HepG2 (cell line): ENCODE results near the gene SPON1. TPM values are rescaled to one million over a fixed set of nuclear protein-coding genes. Genes with fewer than 3 reads are reported as not detected.

Experiments used
- ATAC-seq: fragments of 200-7000 bp; cut with Tn5 transposase; 3 replicates; pipeline ENCODE4 v1.9.1; 2020; ENCODE audit warnings: mild to moderate bottlenecking, moderate library complexity
- BruUV-seq: library from RNA; stranded (reverse); fragments of 400-500 nt; replicated peaks from 2 replicates; lab custom pipeline; 2021; lab: Mats Ljungman, UMichigan
- CTCF ChIA-PET: fragments of 300-600 bp; formaldehyde crosslinking; extraction: SDS; loops from one replicate; lab custom pipeline; 2021; ENCODE audit warnings: low total read pairs, inconsistent platforms, low intra/inter-chr PET ratio; lab: Yijun Ruan, JAX
- POLR2A ChIA-PET: fragments of 350-600 bp; sonication (Branson Sonifier 250); formaldehyde crosslinking; loops from one replicate; lab custom pipeline; 2020; ENCODE audit warnings: antibody characterized with exemption, inconsistent platforms; lab: Yijun Ruan, JAX
- DNase-seq: peaks from one replicate; pipeline ENCODE4 v3.0.0-alpha.2; 2015; ENCODE audit warnings: low spot score
- FAIRE-seq: peaks from 3 replicates; lab custom pipeline; 2011; peaks lifted over from hg19 to GRCh38; lab: Jason Lieb, UNC
- H2AFZ ChIP-seq: one replicate; pipeline ENCODE4 v1.6.1; 2011; ENCODE audit warnings: low read length, inconsistent platforms
- H3K27ac ChIP-seq: fragments of 300-600 bp; 3 replicates; pipeline ENCODE4 v1.8.0; 2011; ENCODE audit warnings: mixed run types, mild to moderate bottlenecking, mixed read lengths, low read length, inconsistent platforms; ENCODE audit not compliant: insufficient read depth; ENCODE audit errors: extremely low read length
- H3K27me3 ChIP-seq, 2 experiments: fragments of 200-600 bp in 1 of 2; 2 replicates in 1 of 2; 3 replicates in 1 of 2; pipeline versions ENCODE4 v1.6.0 to v1.8.0; 2011; ENCODE audit warnings: low read length in 2 of 2, mild to moderate bottlenecking in 2 of 2, moderate library complexity in 2 of 2, inconsistent platforms in 1 of 2; ENCODE audit not compliant: insufficient read depth in 2 of 2, control insufficient read depth in 1 of 2
- H3K36me3 ChIP-seq, 2 experiments: fragments of 200-600 bp in 1 of 2; replicated peaks in 1 of 2; 2 replicates in 1 of 2; 3 replicates in 1 of 2; pipeline versions ENCODE4 v1.5.1 to v1.8.0; 2011; ENCODE audit warnings: low read length in 2 of 2, inconsistent platforms in 1 of 2; ENCODE audit not compliant: insufficient read depth in 2 of 2, control insufficient read depth in 1 of 2
- H3K4me1 ChIP-seq: 2 replicates; pipeline ENCODE4 v1.5.1; 2012; ENCODE audit warnings: low read length, inconsistent platforms; ENCODE audit not compliant: insufficient read depth
- H3K4me2 ChIP-seq: 2 replicates; pipeline ENCODE4 v1.6.0; 2011; ENCODE audit warnings: low read depth, low read length, inconsistent platforms
- H3K4me3 ChIP-seq, 3 experiments: fragments of 200-600 bp in 1 of 3; sonication (generic), shearing (Covaris generic) in 1 of 3; replicated peaks in 1 of 3; 2 replicates each; pipeline ENCODE4 v1.5.1; 2011 to 2016; ENCODE audit warnings: low read length in 3 of 3, inconsistent platforms in 2 of 3, low read depth in 2 of 3, mild to moderate bottlenecking in 2 of 3, control low read depth in 1 of 3, mixed read lengths in 1 of 3; ENCODE audit not compliant: insufficient read depth in 1 of 3
- H3K79me2 ChIP-seq: one replicate; pipeline ENCODE4 v1.6.1; 2011; ENCODE audit warnings: low read length, inconsistent platforms; ENCODE audit not compliant: insufficient read depth
- H3K9ac ChIP-seq: 2 replicates; pipeline ENCODE4 v1.6.0; 2011; ENCODE audit warnings: mild to moderate bottlenecking, low read depth, low read length, inconsistent platforms; ENCODE audit not compliant: insufficient read depth
- H3K9me3 ChIP-seq: 2 replicates; pipeline ENCODE4 v1.5.1; 2012; ENCODE audit warnings: mild to moderate bottlenecking, low read length
- H4K20me1 ChIP-seq: 2 replicates; pipeline ENCODE4 v1.6.0; 2011; ENCODE audit warnings: inconsistent platforms, mild to moderate bottlenecking, low read length, moderate library complexity; ENCODE audit not compliant: insufficient read depth
- EZH2 ChIP-seq: conservative IDR thresholded peaks from 2 replicates; pipeline ENCODE4 v1.6.1; 2012; ENCODE audit warnings: mild to moderate bottlenecking, low read depth, low read length, moderate library complexity
- GATAD2A ChIP-seq: IDR thresholded peaks from 2 replicates; pipeline ENCODE4 v1.6.1; 2016
- HOXA7 ChIP-seq: sonication (generic); formaldehyde crosslinking; IDR thresholded peaks from 2 replicates; pipeline ENCODE4 v1.8.1; 2022; ENCODE audit warnings: mild to moderate bottlenecking, missing genetic modification reagents, moderate library complexity
- SMAD3 ChIP-seq: sonication (generic); formaldehyde crosslinking; IDR thresholded peaks from 2 replicates; pipeline ENCODE4 v1.4.0; 2020; ENCODE audit warnings: missing genetic modification reagents
- ZFP36L2 ChIP-seq: sonication (generic); formaldehyde crosslinking; IDR thresholded peaks from 2 replicates; pipeline ENCODE4 v1.4.0; 2020; ENCODE audit warnings: missing genetic modification reagents
- ZNF652 ChIP-seq: IDR thresholded peaks from 2 replicates; pipeline ENCODE4 v1.6.1; 2016; ENCODE audit warnings: low read depth, borderline replicate concordance
- WGBS: methylation state at CpG from one replicate; pipeline ENCODE4 v1.1.6; 2017; ENCODE audit warnings: low lambda C conversion rate; 5-methylcytosine and 5-hydroxymethylcytosine counted together
- in situ Hi-C: cut with HindIII; loops from 2 replicates; pipeline ENCODE4 v1.10.0; 2017; ENCODE audit warnings: low pct_unique_long_range_greater_than_20kb; ENCODE audit not compliant: extremely low pct_ligation_motif_present
- intact Hi-C: fragments of 100-400 bp; cut with micrococcal nuclease; formaldehyde crosslinking; loops from one replicate; pipeline ENCODE4 v1.10.0; 2022; ENCODE audit not compliant: unreplicated experiment
- polyA plus RNA-seq, 8 experiments: library from polyadenylated mRNA; depleted of rRNA in 3 of 8; stranded (reverse) in 7 of 8; unstranded in 1 of 8; fragments of >200 nt; fragmentation: Illumina TruSeq in 4 of 8; extraction: Trizol in 4 of 8; gene quantifications; 2 replicates each; pipeline versions ENCODE4 v1.2.1 to v1.2.3, GENCODE V29; 2011 to 2016; ENCODE audit warnings: low read depth in 4 of 8, missing spikeins in 1 of 8, mixed read lengths in 1 of 8; ENCODE audit not compliant: insufficient read depth in 1 of 8
- total RNA-seq, 5 experiments: library from RNA; depleted of rRNA; stranded (reverse); fragments of >200 nt; fragmentation: Illumina TruSeq; extraction: Trizol; gene quantifications; 2 replicates each; pipeline ENCODE4 v1.2.3, GENCODE V29; 2016; ENCODE audit warnings: low read depth in 1 of 5
- TF ChIP-seq, protein P1 (sequence below): sonication (generic); formaldehyde crosslinking; IDR thresholded peaks from 2 replicates; pipeline ENCODE4 v1.5.1; 2020; ENCODE audit warnings: mild to moderate bottlenecking, missing genetic modification reagents, moderate library complexity
- TF ChIP-seq, protein P2 (sequence below): sonication (generic); formaldehyde crosslinking; IDR thresholded peaks from 2 replicates; pipeline ENCODE4 v1.5.1; 2020; ENCODE audit warnings: mild to moderate bottlenecking, missing genetic modification reagents, moderate library complexity
- TF ChIP-seq, protein P3 (sequence below): sonication (generic); formaldehyde crosslinking; conservative IDR thresholded peaks from 2 replicates; pipeline ENCODE4 v1.4.0; 2020; ENCODE audit warnings: missing genetic modification reagents

Gene SPON1
- total and polyA plus RNA-seq, 2 of the 13 experiments (the other 11 are each of a cell fraction or from before 2014, with no cell fraction given), result not detected

DNA sequence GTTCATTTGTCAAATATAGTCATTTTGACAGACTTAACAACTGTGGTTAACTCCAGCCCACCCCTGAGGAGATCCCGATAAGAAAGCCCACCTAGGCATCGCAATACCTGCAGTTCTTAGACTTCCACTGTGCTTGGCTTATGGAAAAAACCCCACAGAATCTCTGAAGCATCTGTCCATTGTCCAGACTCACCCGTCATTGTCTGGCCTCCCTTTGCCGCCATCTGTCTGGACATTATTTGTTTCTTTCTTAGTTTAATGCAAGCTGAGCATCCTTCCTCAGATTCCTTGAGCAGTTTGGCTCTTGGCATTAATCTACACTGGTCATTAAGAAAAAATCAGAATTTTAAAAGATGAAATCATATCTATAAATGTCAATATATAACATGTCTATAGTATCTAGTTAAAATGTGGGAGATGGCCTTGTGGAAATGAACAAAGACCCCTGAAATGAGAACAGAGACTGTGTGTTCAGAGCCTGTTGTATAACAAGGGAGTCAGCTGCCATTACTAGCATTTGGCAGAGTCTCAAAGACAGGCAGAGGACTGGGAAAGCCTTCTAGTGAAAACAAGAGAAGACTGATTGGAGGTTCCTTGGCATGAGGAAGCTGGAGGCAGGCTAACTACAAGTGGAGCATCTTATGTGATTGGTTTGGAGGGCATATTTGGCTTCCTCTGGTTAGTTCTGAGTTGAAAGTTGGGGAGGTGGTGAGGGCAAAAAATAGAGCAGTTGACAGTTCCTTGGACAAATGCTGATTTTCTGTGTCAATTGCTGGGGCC lies 80.4 kb downstream of the SPON1 start:
- in situ Hi-C loops (no loop called here), intact Hi-C loops (no loop called here)
- TF ChIP-seq HOXA7 (CRISPR knock-in tag), result no peak
- no peak for TF ChIP-seq ZNF652 (CRISPR knock-in tag)
- TF ChIP-seq, protein P1, sequence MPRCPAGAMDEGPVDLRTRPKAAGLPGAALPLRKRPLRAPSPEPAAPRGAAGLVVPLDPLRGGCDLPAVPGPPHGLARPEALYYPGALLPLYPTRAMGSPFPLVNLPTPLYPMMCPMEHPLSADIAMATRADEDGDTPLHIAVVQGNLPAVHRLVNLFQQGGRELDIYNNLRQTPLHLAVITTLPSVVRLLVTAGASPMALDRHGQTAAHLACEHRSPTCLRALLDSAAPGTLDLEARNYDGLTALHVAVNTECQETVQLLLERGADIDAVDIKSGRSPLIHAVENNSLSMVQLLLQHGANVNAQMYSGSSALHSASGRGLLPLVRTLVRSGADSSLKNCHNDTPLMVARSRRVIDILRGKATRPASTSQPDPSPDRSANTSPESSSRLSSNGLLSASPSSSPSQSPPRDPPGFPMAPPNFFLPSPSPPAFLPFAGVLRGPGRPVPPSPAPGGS (CRISPR knock-in tag), result no peak
- TF ChIP-seq SMAD3 (CRISPR knock-in tag), result no peak
- no peak for TF ChIP-seq ZFP36L2
- TF ChIP-seq, protein P2, sequence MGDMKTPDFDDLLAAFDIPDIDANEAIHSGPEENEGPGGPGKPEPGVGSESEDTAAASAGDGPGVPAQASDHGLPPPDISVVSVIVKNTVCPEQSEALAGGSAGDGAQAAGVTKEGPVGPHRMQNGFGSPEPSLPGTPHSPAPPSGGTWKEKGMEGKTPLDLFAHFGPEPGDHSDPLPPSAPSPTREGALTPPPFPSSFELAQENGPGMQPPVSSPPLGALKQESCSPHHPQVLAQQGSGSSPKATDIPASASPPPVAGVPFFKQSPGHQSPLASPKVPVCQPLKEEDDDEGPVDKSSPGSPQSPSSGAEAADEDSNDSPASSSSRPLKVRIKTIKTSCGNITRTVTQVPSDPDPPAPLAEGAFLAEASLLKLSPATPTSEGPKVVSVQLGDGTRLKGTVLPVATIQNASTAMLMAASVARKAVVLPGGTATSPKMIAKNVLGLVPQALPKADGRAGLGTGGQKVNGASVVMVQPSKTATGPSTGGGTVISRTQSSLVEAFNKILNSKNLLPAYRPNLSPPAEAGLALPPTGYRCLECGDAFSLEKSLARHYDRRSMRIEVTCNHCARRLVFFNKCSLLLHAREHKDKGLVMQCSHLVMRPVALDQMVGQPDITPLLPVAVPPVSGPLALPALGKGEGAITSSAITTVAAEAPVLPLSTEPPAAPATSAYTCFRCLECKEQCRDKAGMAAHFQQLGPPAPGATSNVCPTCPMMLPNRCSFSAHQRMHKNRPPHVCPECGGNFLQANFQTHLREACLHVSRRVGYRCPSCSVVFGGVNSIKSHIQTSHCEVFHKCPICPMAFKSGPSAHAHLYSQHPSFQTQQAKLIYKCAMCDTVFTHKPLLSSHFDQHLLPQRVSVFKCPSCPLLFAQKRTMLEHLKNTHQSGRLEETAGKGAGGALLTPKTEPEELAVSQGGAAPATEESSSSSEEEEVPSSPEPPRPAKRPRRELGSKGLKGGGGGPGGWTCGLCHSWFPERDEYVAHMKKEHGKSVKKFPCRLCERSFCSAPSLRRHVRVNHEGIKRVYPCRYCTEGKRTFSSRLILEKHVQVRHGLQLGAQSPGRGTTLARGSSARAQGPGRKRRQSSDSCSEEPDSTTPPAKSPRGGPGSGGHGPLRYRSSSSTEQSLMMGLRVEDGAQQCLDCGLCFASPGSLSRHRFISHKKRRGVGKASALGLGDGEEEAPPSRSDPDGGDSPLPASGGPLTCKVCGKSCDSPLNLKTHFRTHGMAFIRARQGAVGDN (CRISPR knock-in tag), result no peak
- no peak for TF ChIP-seq GATAD2A (CRISPR knock-in tag)
- TF ChIP-seq, protein P3, sequence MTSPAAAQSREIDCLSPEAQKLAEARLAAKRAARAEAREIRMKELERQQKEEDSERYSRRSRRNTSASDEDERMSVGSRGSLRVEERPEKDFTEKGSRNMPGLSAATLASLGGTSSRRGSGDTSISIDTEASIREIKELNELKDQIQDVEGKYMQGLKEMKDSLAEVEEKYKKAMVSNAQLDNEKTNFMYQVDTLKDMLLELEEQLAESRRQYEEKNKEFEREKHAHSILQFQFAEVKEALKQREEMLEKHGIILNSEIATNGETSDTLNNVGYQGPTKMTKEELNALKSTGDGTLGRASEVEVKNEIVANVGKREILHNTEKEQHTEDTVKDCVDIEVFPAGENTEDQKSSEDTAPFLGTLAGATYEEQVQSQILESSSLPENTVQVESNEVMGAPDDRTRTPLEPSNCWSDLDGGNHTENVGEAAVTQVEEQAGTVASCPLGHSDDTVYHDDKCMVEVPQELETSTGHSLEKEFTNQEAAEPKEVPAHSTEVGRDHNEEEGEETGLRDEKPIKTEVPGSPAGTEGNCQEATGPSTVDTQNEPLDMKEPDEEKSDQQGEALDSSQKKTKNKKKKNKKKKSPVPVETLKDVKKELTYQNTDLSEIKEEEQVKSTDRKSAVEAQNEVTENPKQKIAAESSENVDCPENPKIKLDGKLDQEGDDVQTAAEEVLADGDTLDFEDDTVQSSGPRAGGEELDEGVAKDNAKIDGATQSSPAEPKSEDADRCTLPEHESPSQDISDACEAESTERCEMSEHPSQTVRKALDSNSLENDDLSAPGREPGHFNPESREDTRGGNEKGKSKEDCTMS, result no peak
- TF ChIP-seq EZH2, result no peak
- ChIA-PET POLR2A (no interaction called here), CTCF (no interaction called here)
- Histone ChIP-seq H3K9ac (no peak overlapping the region), H3K4me3 (no peak overlapping the region), H2AFZ (no peak overlapping the region), H3K36me3 (no peaks in the 10 kb centered on the region), H3K27me3 (no peaks in the 10 kb centered on the region), H3K9me3 (no peaks in the 10 kb centered on the region), H3K4me1 (no peaks in the 10 kb centered on the region), H3K27ac (no peak overlapping the region), H3K4me2 (no peak overlapping the region), H4K20me1 (no peaks in the 10 kb centered on the region), H3K79me2 (no peaks in the 10 kb centered on the region)
- BruUV-seq, result no TSS peak
- no peak for ATAC-seq
- FAIRE-seq, result no peak
- WGBS, result 28% methylated on average over 4 of the region's 4 CpGs
- DNase-seq, result no peak
